HL-60 (cell line): ENCODE data around the gene SH2D3A.

Experiments used
- POLR2AphosphoS5 ChIP-seq: IDR thresholded peaks from 2 replicates; pipeline ENCODE4 v1.6.1; 2012; ENCODE audit warnings: low read depth
- TF ChIP-seq, protein P1 (sequence below): IDR thresholded peaks from one replicate; pipeline ENCODE4 v1.5.1; 2011; ENCODE audit warnings: low read length, control low read depth, inconsistent platforms; ENCODE audit not compliant: insufficient read depth

DNA sequence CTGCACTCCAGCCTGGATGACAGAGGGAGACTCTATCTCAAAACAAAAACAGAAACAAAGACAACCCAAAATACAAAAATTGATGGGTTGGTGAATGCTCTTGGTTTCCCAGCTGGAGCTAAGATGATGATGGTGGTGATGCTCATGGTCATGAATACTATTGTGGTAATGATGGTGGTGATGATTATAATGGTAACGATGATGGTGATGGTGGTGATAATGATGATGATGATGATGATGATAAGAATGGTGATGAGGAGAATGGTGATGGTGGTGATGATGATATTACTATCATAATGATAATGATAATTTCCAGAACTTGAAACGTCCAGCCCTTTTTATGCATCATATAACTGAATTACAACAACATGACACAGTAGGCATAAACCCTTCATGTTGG is 45.4 kb upstream of the SH2D3A start:
- no peak for TF ChIP-seq POLR2AphosphoS5
- TF ChIP-seq, protein P1, sequence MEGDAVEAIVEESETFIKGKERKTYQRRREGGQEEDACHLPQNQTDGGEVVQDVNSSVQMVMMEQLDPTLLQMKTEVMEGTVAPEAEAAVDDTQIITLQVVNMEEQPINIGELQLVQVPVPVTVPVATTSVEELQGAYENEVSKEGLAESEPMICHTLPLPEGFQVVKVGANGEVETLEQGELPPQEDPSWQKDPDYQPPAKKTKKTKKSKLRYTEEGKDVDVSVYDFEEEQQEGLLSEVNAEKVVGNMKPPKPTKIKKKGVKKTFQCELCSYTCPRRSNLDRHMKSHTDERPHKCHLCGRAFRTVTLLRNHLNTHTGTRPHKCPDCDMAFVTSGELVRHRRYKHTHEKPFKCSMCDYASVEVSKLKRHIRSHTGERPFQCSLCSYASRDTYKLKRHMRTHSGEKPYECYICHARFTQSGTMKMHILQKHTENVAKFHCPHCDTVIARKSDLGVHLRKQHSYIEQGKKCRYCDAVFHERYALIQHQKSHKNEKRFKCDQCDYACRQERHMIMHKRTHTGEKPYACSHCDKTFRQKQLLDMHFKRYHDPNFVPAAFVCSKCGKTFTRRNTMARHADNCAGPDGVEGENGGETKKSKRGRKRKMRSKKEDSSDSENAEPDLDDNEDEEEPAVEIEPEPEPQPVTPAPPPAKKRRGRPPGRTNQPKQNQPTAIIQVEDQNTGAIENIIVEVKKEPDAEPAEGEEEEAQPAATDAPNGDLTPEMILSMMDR: no peak
